H1 (cell line): ENCODE results near the gene DBF4. TPM values are rescaled to one million over a fixed set of nuclear protein-coding genes. Genes with fewer than 3 reads are reported as not detected.

Experiments used
- CTCF ChIA-PET: fragments of 300-600 bp; sonication (Branson Sonifier 250); formaldehyde crosslinking; loops from one replicate; lab custom pipeline; 2021; ENCODE audit not compliant: partially characterized antibody; lab: Charles Lee
- POLR2A ChIA-PET: fragments of 300-600 bp; sonication (Branson Sonifier 250); formaldehyde crosslinking; loops from one replicate; lab custom pipeline; 2021; ENCODE audit warnings: inconsistent platforms; ENCODE audit not compliant: partially characterized antibody; lab: Charles Lee
- DNase-seq, 2 experiments: peaks; one replicate each; pipeline versions ENCODE4 v3.0.0 to v3.0.0-alpha.2; 2010 to 2022; ENCODE audit warnings: low spot score in 2 of 2, low read depth in 1 of 2, mixed read lengths in 1 of 2
- FAIRE-seq: peaks from 2 replicates; lab custom pipeline; 2011; peaks lifted over from hg19 to GRCh38; lab: Jason Lieb, UNC
- H2AFZ ChIP-seq: 2 replicates; pipeline ENCODE4 v1.8.1; 2012; ENCODE audit warnings: low read length, inconsistent platforms
- H2AK5ac ChIP-seq: 2 replicates; pipeline ENCODE4 v1.6.1; 2013; ENCODE audit warnings: low read depth, low read length
- H2BK120ac ChIP-seq: replicated peaks from 2 replicates; pipeline ENCODE3; 2013; ENCODE audit warnings: low read depth, low read length, inconsistent platforms
- H2BK12ac ChIP-seq: 2 replicates; pipeline ENCODE4 v1.6.1; 2013; ENCODE audit warnings: low read depth, low read length
- H2BK15ac ChIP-seq: 2 replicates; pipeline ENCODE4 v1.6.1; 2013; ENCODE audit warnings: low read length
- H2BK20ac ChIP-seq: 2 replicates; pipeline ENCODE4 v1.6.1; 2013; ENCODE audit warnings: low read length
- H2BK5ac ChIP-seq: 2 replicates; pipeline ENCODE4 v1.6.1; 2013; ENCODE audit warnings: low read depth, low read length
- H3K14ac ChIP-seq: 2 replicates; pipeline ENCODE4 v1.6.1; 2013; ENCODE audit warnings: inconsistent platforms; ENCODE audit not compliant: insufficient read length
- H3K18ac ChIP-seq: 2 replicates; pipeline ENCODE4 v1.6.1; 2013; ENCODE audit warnings: low read length; ENCODE audit errors: extremely low read depth
- H3K23ac ChIP-seq: 2 replicates; pipeline ENCODE4 v1.6.1; 2013; ENCODE audit warnings: inconsistent platforms; ENCODE audit not compliant: insufficient read length
- H3K23me2 ChIP-seq: 2 replicates; pipeline ENCODE4 v1.6.1; 2013; ENCODE audit warnings: low read depth, low read length
- H3K27ac ChIP-seq: 2 replicates; pipeline ENCODE4 v1.6.1; 2011; ENCODE audit warnings: low read depth, low read length, inconsistent platforms
- H3K27me3 ChIP-seq, 4 experiments: replicated peaks in 1 of 4; 1 replicate in 1 of 4; 2 replicates in 3 of 4; pipeline versions ENCODE4 v1.6.1 to v1.8.1; 2011 to 2013; ENCODE audit warnings: low read length in 3 of 4, mild to moderate bottlenecking in 3 of 4, inconsistent platforms in 2 of 4, mixed read lengths in 2 of 4, moderate library complexity in 1 of 4; ENCODE audit not compliant: control insufficient read depth in 3 of 4, insufficient read depth in 3 of 4; ENCODE audit errors: extremely low read depth in 1 of 4
- H3K36me3 ChIP-seq, 4 experiments: 2 replicates each; pipeline versions ENCODE4 v1.6.1 to v1.8.1; 2011 to 2013; ENCODE audit warnings: mild to moderate bottlenecking in 4 of 4, low read length in 3 of 4, moderate library complexity in 2 of 4, control low read depth in 1 of 4, inconsistent platforms in 1 of 4; ENCODE audit not compliant: insufficient read depth in 4 of 4, control insufficient read depth in 2 of 4
- H3K4ac ChIP-seq: replicated peaks from 2 replicates; pipeline ENCODE3; 2013; ENCODE audit warnings: low read length, low read depth, mixed read lengths, inconsistent platforms; ENCODE audit not compliant: insufficient read length
- H3K4me1 ChIP-seq, 4 experiments: replicated peaks in 1 of 4; 1 replicate in 1 of 4; 2 replicates in 3 of 4; pipeline versions ENCODE4 v1.6.1 to v1.8.1; 2011 to 2013; ENCODE audit warnings: low read length in 3 of 4, inconsistent platforms in 2 of 4, mixed read lengths in 1 of 4; ENCODE audit not compliant: insufficient read depth in 4 of 4, control insufficient read depth in 3 of 4
- H3K4me2 ChIP-seq, 2 experiments: 2 replicates each; pipeline versions ENCODE4 v1.6.1 to v1.8.1; 2011 to 2013; ENCODE audit warnings: low read depth in 2 of 2, low read length in 2 of 2, control low read depth in 1 of 2, inconsistent platforms in 1 of 2, mild to moderate bottlenecking in 1 of 2; ENCODE audit not compliant: insufficient read depth in 1 of 2
- H3K4me3 ChIP-seq, 4 experiments: fragments of 200-600, 300-600 bp in 1 of 4; sonication (generic), shearing (Covaris generic), sonication (Bioruptor Twin) in 1 of 4; 2 replicates each; pipeline versions ENCODE4 v1.5.1 to v1.8.1; 2011 to 2016; ENCODE audit warnings: low read length in 4 of 4, low read depth in 3 of 4, control low read depth in 2 of 4, inconsistent platforms in 2 of 4, mild to moderate bottlenecking in 2 of 4, mixed read lengths in 1 of 4, moderate library complexity in 1 of 4; ENCODE audit not compliant: insufficient read depth in 2 of 4; ENCODE audit errors: extremely low read depth in 1 of 4
- H3K56ac ChIP-seq: replicated peaks from 2 replicates; pipeline ENCODE3; 2013; ENCODE audit warnings: low read depth, mild to moderate bottlenecking, mixed read lengths, low read length, inconsistent platforms; ENCODE audit not compliant: insufficient read length
- H3K79me1 ChIP-seq: 2 replicates; pipeline ENCODE4 v1.6.1; 2013; ENCODE audit warnings: low read depth, low read length, control low read depth
- H3K79me2 ChIP-seq, 2 experiments: 2 replicates each; pipeline versions ENCODE4 v1.6.1 to v1.8.1; 2012 to 2013; ENCODE audit warnings: low read length in 2 of 2, mild to moderate bottlenecking in 2 of 2, inconsistent platforms in 1 of 2; ENCODE audit not compliant: insufficient read depth in 2 of 2, control insufficient read depth in 1 of 2
- H3K9ac ChIP-seq, 4 experiments: replicated peaks in 1 of 4; 1 replicate in 1 of 4; 2 replicates in 3 of 4; pipeline versions ENCODE4 v1.6.1 to v1.8.1; 2011 to 2013; ENCODE audit warnings: low read depth in 3 of 4, low read length in 3 of 4, control low read depth in 2 of 4, mild to moderate bottlenecking in 2 of 4, moderate library complexity in 2 of 4, inconsistent platforms in 1 of 4; ENCODE audit errors: extremely low read depth in 1 of 4
- H3K9me3 ChIP-seq, 2 experiments: 2 replicates each; pipeline versions ENCODE4 v1.6.1 to v1.8.1; 2012 to 2013; ENCODE audit warnings: mild to moderate bottlenecking in 2 of 2, moderate library complexity in 2 of 2, control low read depth in 1 of 2, inconsistent platforms in 1 of 2, low read depth in 1 of 2, low read length in 1 of 2, mixed read lengths in 1 of 2; ENCODE audit not compliant: insufficient read depth in 2 of 2
- H4K20me1 ChIP-seq, 2 experiments: replicated peaks in 1 of 2; 2 replicates each; pipeline versions ENCODE3 to v1.8.1; 2011 to 2013; ENCODE audit warnings: inconsistent platforms in 2 of 2, low read length in 2 of 2, mild to moderate bottlenecking in 1 of 2; ENCODE audit not compliant: insufficient read depth in 2 of 2, control insufficient read depth in 1 of 2
- H4K5ac ChIP-seq: 2 replicates; pipeline ENCODE4 v1.6.1; 2013; ENCODE audit warnings: low read length, low read depth, mixed read lengths, inconsistent platforms; ENCODE audit not compliant: insufficient read length
- H4K8ac ChIP-seq: 2 replicates; pipeline ENCODE4 v1.8.0; 2013; ENCODE audit warnings: mild to moderate bottlenecking, moderate library complexity, low read length, inconsistent platforms; ENCODE audit not compliant: insufficient read depth; ENCODE audit errors: extremely low read depth
- H4K91ac ChIP-seq: replicated peaks from 2 replicates; pipeline ENCODE3; 2013; ENCODE audit warnings: low read length, mixed read lengths, inconsistent platforms; ENCODE audit not compliant: insufficient read length
- CBX5 ChIP-seq: fragments of 300-800, 300-1000 bp; sonication (generic); IDR thresholded peaks from 2 replicates; pipeline ENCODE4 v1.7.1; 2016; ENCODE audit warnings: antibody characterized with exemption, low read length, low read depth
- GABPA ChIP-seq: IDR thresholded peaks from 2 replicates; pipeline ENCODE4 v1.6.1; 2011; ENCODE audit warnings: mild to moderate bottlenecking, low read length, moderate library complexity, borderline replicate concordance; ENCODE audit not compliant: insufficient read depth
- NANOG ChIP-seq: IDR thresholded peaks from 2 replicates; pipeline ENCODE4 v1.6.1; 2011; ENCODE audit warnings: low read length, low read depth, mild to moderate bottlenecking, inconsistent platforms; ENCODE audit not compliant: insufficient read depth, poor library complexity, severe bottlenecking
- RAD21 ChIP-seq, 2 experiments: IDR thresholded peaks in 1 of 2; conservative IDR thresholded peaks in 1 of 2; 2 replicates each; pipeline ENCODE4 v1.6.1; 2011; ENCODE audit warnings: low read depth in 2 of 2, low read length in 2 of 2, improper control_type of control experiment in 1 of 2, inconsistent platforms in 1 of 2, mild to moderate bottlenecking in 1 of 2, moderate library complexity in 1 of 2
- SP1 ChIP-seq: IDR thresholded peaks from 2 replicates; pipeline ENCODE4 v1.6.1; 2011; ENCODE audit warnings: low read depth, low read length
- SP2 ChIP-seq: IDR thresholded peaks from 2 replicates; pipeline ENCODE4 v1.6.1; 2012; ENCODE audit warnings: mild to moderate bottlenecking, low read length, inconsistent platforms
- WGBS, 2 experiments: shearing (Covaris generic) in 1 of 2; methylation state at CpG; one replicate each; pipeline versions ENCODE4 v1.1.6 to v1.1.7; 2013 to 2015; ENCODE audit warnings: low lambda C conversion rate in 2 of 2, mixed read lengths in 2 of 2, inconsistent platforms in 1 of 2, low coverage in 1 of 2, missing lambda C conversion rate in 1 of 2; ENCODE audit not compliant: insufficient replicate concordance in 2 of 2, insufficient coverage in 1 of 2, insufficient read length in 1 of 2; ENCODE audit errors: extremely low coverage in 1 of 2, missing lambda C conversion rate in 1 of 2; 5-methylcytosine and 5-hydroxymethylcytosine counted together
- polyA plus RNA-seq, 7 experiments: library from polyadenylated mRNA; depleted of rRNA in 3 of 7; stranded (reverse) in 5 of 7; unstranded in 2 of 7; fragments of >200 nt in 5 of 7; fragments of 200-250 nt in 2 of 7; gene quantifications; 1 replicate in 5 of 7; 2 replicates in 1 of 7; 4 replicates in 1 of 7; pipeline versions ENCODE4 v1.2.1 to v1.2.3, GENCODE V29; 2011 to 2013; ENCODE audit warnings: missing spikeins in 2 of 7, mixed read lengths in 2 of 7
- total RNA-seq: library from RNA; stranded (reverse); fragmentation: NEBNext Ultra II Directional; extraction: Animal tissue kit (Norgen Biotek cat#: 25700); gene quantifications from 2 replicates; pipeline ENCODE4 v1.2.1, GENCODE V29; 2021

DBF4 gene
- total and polyA plus RNA-seq, 2 of the 8 experiments (the other 6 are each of a cell fraction or from before 2014, with no cell fraction given), result 8.7 to 82.4 TPM

GRCh38 chr7:87853237-87853864 lies 22.9 kb upstream of the DBF4 start:
- no peak overlapping the region for H2BK20ac ChIP-seq
- TF ChIP-seq RAD21 (IDR thresholded peaks at IDR 0.05 in 1 of 2, conservative IDR thresholded peaks at IDR 0.05 in 1 of 2; ENCODE audit: low read depth in 2 of 2, low read length in 2 of 2) (no peak), CBX5 (no peak), SP1 (no peak), GABPA (no peak), NANOG (no peak), SP2 (no peak)
- H3K23ac ChIP-seq, result no peak overlapping the region
- no peak overlapping the region for H3K56ac ChIP-seq
- H2BK15ac ChIP-seq, result no peak overlapping the region
- no peak overlapping the region for H3K9ac ChIP-seq
- H3K79me2 ChIP-seq, result no peaks in the 10 kb centered on the region
- H2BK5ac ChIP-seq, result no peak overlapping the region
- no peak overlapping the region for H4K91ac ChIP-seq
- 90% methylated on average over 1 of the region's 1 CpG; no CpG with 5 or more reads in 1 of the 2 experiments for WGBS, 2 experiments
- no peak overlapping the region for H3K27ac ChIP-seq
- H2AK5ac ChIP-seq, result no peak overlapping the region
- H4K20me1 ChIP-seq, result peaks cover 0 to 2% of the 10 kb centered on the region in 2 experiments
- H2BK120ac ChIP-seq, result no peak overlapping the region
- no peak for FAIRE-seq
- no peaks in the 10 kb centered on the region; a peak in 1 of 7 replicates for H3K4me1 ChIP-seq
- ChIA-PET POLR2A (no interaction called here), CTCF (no interaction called here)
- DNase-seq, result no peak
- no peak overlapping the region for H4K5ac ChIP-seq
- no peak overlapping the region for H3K18ac ChIP-seq
- H3K4me3 ChIP-seq, result no peak overlapping the region
- H3K4ac ChIP-seq, result no peak overlapping the region
- no peak overlapping the region for H2AFZ ChIP-seq
- H4K8ac ChIP-seq, result no peak overlapping the region
- H3K14ac ChIP-seq, result no peak overlapping the region
- H3K27me3 ChIP-seq, result no peaks in the 10 kb centered on the region
- no peaks in the 10 kb centered on the region for H3K9me3 ChIP-seq
- H3K23me2 ChIP-seq, result no peaks in the 10 kb centered on the region
- H3K4me2 ChIP-seq, result no peak overlapping the region
- no peak overlapping the region for H2BK12ac ChIP-seq
- H3K36me3 ChIP-seq, result peaks cover 0 to 18% (median 6%) of the 10 kb centered on the region in 4 experiments; a peak in 6 of 8 replicates
- no peaks in the 10 kb centered on the region for H3K79me1 ChIP-seq
